C1 segment of cervical spinal cord (tissue), 14 donors: ENCODE data around the gene PCOLCE2.

Experiments
- DNase-seq, 14 donors: peaks; one replicate each; lab custom pipeline; 2025; lab: John Stamatoyannopoulos, UW

The PCOLCE2 gene

GRCh38 chr3:142866841-142867631, 21.8 kb downstream of the PCOLCE2 start:
- no peak for DNase-seq

GRCh38 chr3:142863930-142864920, 24.7 kb downstream of the PCOLCE2 start:
- no peak for DNase-seq

- no peak for DNase-seq
Measured at GRCh38 chr3:142863010-142863817, 25.7 kb downstream of the PCOLCE2 start.

- no peak for DNase-seq
Measured at GRCh38 chr3:142861926-142862325, 27.0 kb downstream of the PCOLCE2 start.

- no peak for DNase-seq
Measured at GRCh38 chr3:142858043-142858442, 30.8 kb downstream of the PCOLCE2 start.

- peak in 1 of 14 donors; percentile 77 for DNase-seq
Measured at GRCh38 chr3:142857056-142857455, 31.8 kb downstream of the PCOLCE2 start.

GRCh38 chr3:142853270-142854168, 35.4 kb downstream of the PCOLCE2 start:
- DNase-seq = no peak

GRCh38 chr3:142852009-142852408, 36.9 kb downstream of the PCOLCE2 start:
- no peak for DNase-seq

- no peak for DNase-seq
Measured at GRCh38 chr3:142850395-142851023, 38.4 kb downstream of the PCOLCE2 start.

- DNase-seq = no peak
Measured at GRCh38 chr3:142849148-142849547, 39.7 kb downstream of the PCOLCE2 start.

GRCh38 chr3:142846779-142847577, 41.9 kb downstream of the PCOLCE2 start:
- no peak for DNase-seq

- DNase-seq = no peak
Measured at GRCh38 chr3:142844339-142844977, 44.4 kb downstream of the PCOLCE2 start.

GRCh38 chr3:142839831-142840230, 49.1 kb downstream of the PCOLCE2 start:
- no peak for DNase-seq

- no peak for DNase-seq
Measured at GRCh38 chr3:142837526-142837925, 51.4 kb downstream of the PCOLCE2 start.

- DNase-seq = peak in 12 of 14 donors; percentile 3 to 60 (median 20)
Measured at GRCh38 chr3:142828703-142829305, 60.1 kb downstream of the PCOLCE2 start.

- no peak for DNase-seq
Measured at GRCh38 chr3:142819179-142819578, 69.7 kb downstream of the PCOLCE2 start.

GRCh38 chr3:142818651-142819050, 70.2 kb downstream of the PCOLCE2 start:
- DNase-seq = no peak

- no peak for DNase-seq
Measured at GRCh38 chr3:142817897-142818296, 71.0 kb downstream of the PCOLCE2 start.
